ENCODE data around the gene PAX6. TPM values are rescaled to one million over a fixed set of nuclear protein-coding genes. Genes with fewer than 3 reads are reported as not detected.
"Not testable (repeated sequence)": the region's sequence is repeated elsewhere in the genome, so short reads cannot be mapped to it uniquely, and the experiment has no call there.

Gene PAX6
- total RNA-seq, 1 donor from 2014 or later = not detected

GRCh38 chr11:31772412-31772811 lies 38.7 kb downstream of the PAX6 start:
- intact Hi-C loops (cut with micrococcal nuclease) = no loop called here
- no peak for DNase-seq
- no peaks in the 10 kb centered on the region for H3K36me3 Mint-ChIP-seq (ENCODE audit: low read depth)
- no peaks in the 10 kb centered on the region for H3K9me3 Mint-ChIP-seq
- no peaks in the 10 kb centered on the region for H3K4me1 Mint-ChIP-seq
- no peak overlapping the region for H3K4me3 Mint-ChIP-seq
- no peaks in the 10 kb centered on the region for H3K27me3 Mint-ChIP-seq
- H3K27ac Mint-ChIP-seq = no peak overlapping the region

DNA sequence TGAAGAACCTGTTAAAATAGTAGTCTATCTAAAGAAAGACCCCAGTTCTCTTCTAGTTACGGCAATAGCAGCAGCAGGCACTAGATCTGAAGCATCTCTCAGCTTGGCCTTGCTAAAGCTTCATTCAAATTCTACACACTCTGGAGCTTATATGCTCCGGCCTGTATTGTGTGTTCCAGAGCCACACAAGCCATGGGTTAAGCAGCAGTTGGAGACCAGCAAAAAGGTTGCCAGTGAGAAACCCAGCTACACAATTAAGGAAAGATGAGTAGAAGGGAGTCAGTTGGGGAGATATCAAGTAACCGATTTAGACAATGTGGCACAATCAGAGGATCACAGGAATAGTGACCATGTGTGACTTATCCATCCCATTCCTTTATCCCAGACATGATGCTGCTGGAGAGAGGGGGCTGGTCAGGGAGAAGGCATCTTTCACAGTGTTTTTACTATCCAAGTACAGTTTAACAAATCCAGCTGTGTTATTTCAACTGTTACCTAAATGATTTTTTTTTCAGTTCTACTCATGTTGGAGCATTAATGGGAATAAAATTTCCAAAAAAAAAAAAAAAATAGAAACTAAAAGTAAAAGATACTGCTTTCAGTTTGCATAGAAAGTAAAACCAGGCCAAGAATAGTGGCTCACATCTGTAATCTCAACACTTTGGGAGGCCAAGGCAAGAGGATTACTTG lies 41.0 kb downstream of the PAX6 start:
- no peak for DNase-seq
- H3K27ac Mint-ChIP-seq = no peak overlapping the region
- H3K27me3 Mint-ChIP-seq = no peaks in the 10 kb centered on the region
- intact Hi-C loops (cut with micrococcal nuclease) = no loop called here
- no peak overlapping the region for H3K4me3 Mint-ChIP-seq
- H3K4me1 Mint-ChIP-seq = no peaks in the 10 kb centered on the region
- no peaks in the 10 kb centered on the region for H3K9me3 Mint-ChIP-seq
- no peaks in the 10 kb centered on the region for H3K36me3 Mint-ChIP-seq (ENCODE audit: low read depth)

DNA sequence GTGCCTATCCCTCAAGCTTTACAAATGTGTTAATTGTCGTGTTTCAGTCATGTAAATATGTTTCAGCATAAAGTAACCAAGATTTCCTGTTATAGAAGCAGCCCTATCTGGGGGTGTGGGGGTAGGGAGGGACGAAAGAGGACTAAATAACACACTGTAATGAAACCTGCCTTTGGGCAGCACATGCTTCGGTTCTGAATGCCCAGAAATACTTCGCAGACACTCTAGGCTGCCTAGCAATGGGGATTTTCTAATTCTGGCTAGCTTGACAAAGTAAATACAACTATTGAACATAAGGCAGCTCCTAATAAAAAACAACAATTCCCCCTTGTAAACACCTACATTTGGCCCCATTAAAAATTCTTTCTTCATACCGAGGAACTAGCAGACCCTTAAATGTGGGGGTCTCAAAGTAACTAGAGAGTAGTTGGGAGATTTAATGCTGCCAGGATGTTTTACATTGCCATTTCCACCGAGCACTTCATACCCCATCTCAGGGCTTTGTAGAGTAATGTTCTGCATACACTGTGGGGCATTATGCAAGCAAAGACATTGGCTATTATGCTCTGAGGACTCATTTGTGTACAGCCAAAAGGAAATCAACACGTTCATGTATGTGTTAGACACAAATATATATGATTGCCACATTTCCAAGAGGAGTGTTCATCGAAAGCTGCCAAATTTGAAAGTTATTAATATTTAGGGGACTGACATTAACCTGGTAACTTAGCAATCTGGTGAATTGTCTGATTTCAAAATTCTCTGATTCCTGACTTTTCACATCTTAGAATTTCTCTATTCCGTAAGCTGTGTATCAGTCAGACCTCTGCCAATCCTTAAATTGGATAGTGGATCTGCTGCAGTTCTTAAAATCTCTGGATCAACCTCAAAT lies 42.1 kb downstream of the PAX6 start:
- no peak overlapping the region for H3K27ac Mint-ChIP-seq
- no peaks in the 10 kb centered on the region for H3K4me1 Mint-ChIP-seq
- no peaks in the 10 kb centered on the region for H3K27me3 Mint-ChIP-seq
- H3K36me3 Mint-ChIP-seq (ENCODE audit: low read depth) = no peaks in the 10 kb centered on the region
- no peaks in the 10 kb centered on the region for H3K9me3 Mint-ChIP-seq
- intact Hi-C loops (cut with micrococcal nuclease) = no loop called here
- DNase-seq = no peak
- H3K4me3 Mint-ChIP-seq = no peak overlapping the region

GRCh38 chr11:31767685-31768084 lies 43.4 kb downstream of the PAX6 start:
- intact Hi-C loops (cut with micrococcal nuclease) = no loop called here
- DNase-seq = no peak
- H3K27me3 Mint-ChIP-seq = no peaks in the 10 kb centered on the region
- H3K9me3 Mint-ChIP-seq = no peaks in the 10 kb centered on the region
- no peak overlapping the region for H3K4me3 Mint-ChIP-seq
- H3K36me3 Mint-ChIP-seq (ENCODE audit: low read depth) = no peaks in the 10 kb centered on the region
- no peak overlapping the region for H3K27ac Mint-ChIP-seq
- H3K4me1 Mint-ChIP-seq = no peaks in the 10 kb centered on the region

GRCh38 chr11:31767066-31767465 lies 44.1 kb downstream of the PAX6 start:
- Mint-ChIP-seq H3K4me1 (no peaks in the 10 kb centered on the region), H3K27me3 (no peaks in the 10 kb centered on the region), H3K9me3 (no peaks in the 10 kb centered on the region), H3K36me3 (ENCODE audit: low read depth) (no peaks in the 10 kb centered on the region), H3K27ac (no peak overlapping the region), H3K4me3 (no peak overlapping the region)
- DNase-seq = no peak
- intact Hi-C loops (cut with micrococcal nuclease) = no loop called here

DNA sequence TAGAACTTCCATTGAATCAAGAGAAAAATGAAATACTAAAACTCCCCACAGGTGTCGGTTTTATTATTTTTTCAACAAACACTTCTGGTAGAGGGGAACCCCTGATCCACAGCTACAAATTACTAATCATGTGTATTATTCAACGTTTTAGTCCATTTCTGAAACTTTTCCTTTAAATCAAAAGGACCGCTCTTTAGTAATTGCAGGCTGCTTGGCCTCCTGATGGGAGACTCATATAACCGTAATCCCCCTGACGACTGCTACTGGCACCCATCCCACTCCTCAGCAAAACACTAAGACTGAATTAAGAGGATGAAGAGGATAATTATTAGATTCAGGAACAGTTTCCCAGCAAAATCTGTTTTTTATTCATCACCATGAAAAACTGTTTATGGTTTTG lies 46.4 kb downstream of the PAX6 start:
- no peaks in the 10 kb centered on the region for H3K27me3 Mint-ChIP-seq
- H3K4me1 Mint-ChIP-seq = no peaks in the 10 kb centered on the region
- H3K27ac Mint-ChIP-seq = no peak overlapping the region
- no peaks in the 10 kb centered on the region for H3K36me3 Mint-ChIP-seq (ENCODE audit: low read depth)
- H3K9me3 Mint-ChIP-seq = no peaks in the 10 kb centered on the region
- intact Hi-C loops (cut with micrococcal nuclease) = no loop called here
- H3K4me3 Mint-ChIP-seq = no peak overlapping the region
- DNase-seq = no peak

GRCh38 chr11:31764261-31764660 lies 46.9 kb downstream of the PAX6 start:
- Mint-ChIP-seq H3K4me3 (no peak overlapping the region), H3K36me3 (ENCODE audit: low read depth) (no peaks in the 10 kb centered on the region), H3K4me1 (no peaks in the 10 kb centered on the region), H3K27me3 (no peaks in the 10 kb centered on the region), H3K27ac (no peak overlapping the region), H3K9me3 (no peaks in the 10 kb centered on the region)
- intact Hi-C loops (cut with micrococcal nuclease) = no loop called here
- DNase-seq = no peak

DNA sequence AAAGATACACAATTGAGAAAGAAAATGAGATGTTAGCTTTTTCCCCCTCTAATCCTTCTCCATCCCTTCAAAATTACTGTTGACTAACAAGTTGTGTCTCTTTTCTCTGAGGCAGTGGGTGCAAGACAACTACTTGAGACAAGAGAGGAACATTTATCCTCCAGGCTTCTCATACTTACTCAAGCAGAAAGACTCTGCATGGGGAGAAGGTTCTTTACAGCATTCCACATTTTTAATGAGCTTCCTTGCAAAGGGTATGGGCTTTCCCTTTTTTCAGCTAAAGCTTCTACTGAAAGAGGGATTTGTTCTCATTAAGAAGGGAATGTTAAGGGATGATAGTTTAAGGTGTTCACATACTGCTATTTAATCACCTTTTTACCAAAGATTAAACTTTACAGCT lies 47.8 kb downstream of the PAX6 start:
- intact Hi-C loops (cut with micrococcal nuclease) = no loop called here
- H3K36me3 Mint-ChIP-seq (ENCODE audit: low read depth) = no peaks in the 10 kb centered on the region

GRCh38 chr11:31761636-31762035 lies 49.5 kb downstream of the PAX6 start:
- no peak overlapping the region for H3K27ac Mint-ChIP-seq
- H3K4me1 Mint-ChIP-seq = no peaks in the 10 kb centered on the region
- no peak overlapping the region for H3K4me3 Mint-ChIP-seq
- H3K9me3 Mint-ChIP-seq = no peaks in the 10 kb centered on the region
- no peak for DNase-seq
- H3K27me3 Mint-ChIP-seq = no peaks in the 10 kb centered on the region
- intact Hi-C loops (cut with micrococcal nuclease) = no loop called here
- H3K36me3 Mint-ChIP-seq (ENCODE audit: low read depth) = no peaks in the 10 kb centered on the region

More for the DNA sequence above, 47.8 kb downstream of the PAX6 start:
- no peaks in the 10 kb centered on the region for H3K27me3 Mint-ChIP-seq
- no peak for DNase-seq
- no peak overlapping the region for H3K27ac Mint-ChIP-seq
- no peaks in the 10 kb centered on the region for H3K4me1 Mint-ChIP-seq
- no peaks in the 10 kb centered on the region for H3K9me3 Mint-ChIP-seq
- no peak overlapping the region for H3K4me3 Mint-ChIP-seq

GRCh38 chr11:31757260-31757835 lies 53.8 kb downstream of the PAX6 start:
- Mint-ChIP-seq H3K4me3 (no peak overlapping the region), H3K27me3 (no peaks in the 10 kb centered on the region), H3K9me3 (no peaks in the 10 kb centered on the region), H3K4me1 (no peaks in the 10 kb centered on the region), H3K36me3 (ENCODE audit: low read depth) (no peaks in the 10 kb centered on the region), H3K27ac (no peak overlapping the region)
- intact Hi-C loops (cut with micrococcal nuclease) = no loop called here
- DNase-seq = no peak

DNA sequence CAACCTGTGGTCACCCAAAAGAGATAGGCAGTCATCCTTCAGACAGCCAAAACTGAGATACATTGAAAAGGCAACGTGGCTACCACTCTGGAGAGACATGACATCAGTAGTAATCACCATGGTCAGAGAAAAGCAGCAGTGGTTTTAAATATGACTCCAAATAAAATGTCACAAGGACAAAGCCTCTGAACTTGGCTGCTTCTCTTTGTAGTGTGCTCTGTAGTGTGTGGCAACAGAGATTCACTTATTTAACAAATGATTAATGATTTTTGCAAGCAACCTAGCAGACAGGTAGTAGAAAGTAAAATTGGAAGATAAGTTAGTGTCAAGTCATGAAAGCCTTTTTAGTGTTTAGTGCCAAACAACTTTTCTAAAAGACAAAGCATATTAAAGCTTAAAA lies 63.5 kb downstream of the PAX6 start:
- no peak for DNase-seq
- H3K9me3 Mint-ChIP-seq = peaks cover 15% of the 10 kb centered on the region
- H3K36me3 Mint-ChIP-seq (ENCODE audit: low read depth) = no peaks in the 10 kb centered on the region
- no peak overlapping the region for H3K27ac Mint-ChIP-seq
- H3K4me3 Mint-ChIP-seq = no peak overlapping the region
- no peaks in the 10 kb centered on the region for H3K4me1 Mint-ChIP-seq
- H3K27me3 Mint-ChIP-seq = no peaks in the 10 kb centered on the region
- intact Hi-C loops (cut with micrococcal nuclease) = no loop called here

GRCh38 chr11:31740731-31741368 lies 70.3 kb downstream of the PAX6 start:
- peaks cover 22% of the 10 kb centered on the region for H3K9me3 Mint-ChIP-seq
- H3K36me3 Mint-ChIP-seq (ENCODE audit: low read depth); intact Hi-C loops (cut with micrococcal nuclease); H3K4me3 Mint-ChIP-seq; H3K27me3 Mint-ChIP-seq; H3K4me1 Mint-ChIP-seq; H3K27ac Mint-ChIP-seq; DNase-seq: not testable (repeated sequence)

GRCh38 chr11:31740131-31740530 lies 71.0 kb downstream of the PAX6 start:
- Mint-ChIP-seq H3K36me3 (ENCODE audit: low read depth) (no peaks in the 10 kb centered on the region), H3K27me3 (no peaks in the 10 kb centered on the region), H3K4me3 (no peak overlapping the region), H3K9me3 (peaks cover 23% of the 10 kb centered on the region), H3K4me1 (no peaks in the 10 kb centered on the region), H3K27ac (no peak overlapping the region)
- intact Hi-C loops (cut with micrococcal nuclease) = no loop called here
- DNase-seq = no peak
